ENCODE measurements around the gene RTCA.

The RTCA gene

DNA sequence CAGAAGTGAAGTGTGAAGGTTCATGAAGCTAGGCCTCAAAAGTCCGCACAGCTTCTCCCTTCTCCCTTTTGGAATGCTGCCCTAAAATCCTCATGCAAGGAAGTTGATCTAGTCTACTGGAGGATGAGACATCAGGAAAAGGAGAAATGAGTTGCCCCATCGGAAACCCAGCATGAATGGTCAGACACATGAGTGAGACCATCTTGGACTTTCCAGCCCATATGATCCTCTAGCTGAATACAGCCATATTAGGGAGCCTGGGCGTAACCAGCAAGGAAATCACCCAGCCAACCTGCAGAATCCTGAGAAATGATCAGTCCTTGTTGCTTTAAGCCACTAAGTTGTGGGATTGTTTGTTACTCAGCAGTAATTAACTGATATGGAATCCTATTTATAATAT, 28.9 kb upstream of the RTCA start:
- Histone ChIP-seq H3K4me1 (no peaks in the 10 kb centered on the region), H3K36me3 (peaks cover 19% of the 10 kb centered on the region), H3K27me3 (no peaks in the 10 kb centered on the region), H3K4me3 (ENCODE audit: low read depth, low read length) (no peak overlapping the region), H3K9me3 (no peaks in the 10 kb centered on the region)
- TF ChIP-seq, protein P1, sequence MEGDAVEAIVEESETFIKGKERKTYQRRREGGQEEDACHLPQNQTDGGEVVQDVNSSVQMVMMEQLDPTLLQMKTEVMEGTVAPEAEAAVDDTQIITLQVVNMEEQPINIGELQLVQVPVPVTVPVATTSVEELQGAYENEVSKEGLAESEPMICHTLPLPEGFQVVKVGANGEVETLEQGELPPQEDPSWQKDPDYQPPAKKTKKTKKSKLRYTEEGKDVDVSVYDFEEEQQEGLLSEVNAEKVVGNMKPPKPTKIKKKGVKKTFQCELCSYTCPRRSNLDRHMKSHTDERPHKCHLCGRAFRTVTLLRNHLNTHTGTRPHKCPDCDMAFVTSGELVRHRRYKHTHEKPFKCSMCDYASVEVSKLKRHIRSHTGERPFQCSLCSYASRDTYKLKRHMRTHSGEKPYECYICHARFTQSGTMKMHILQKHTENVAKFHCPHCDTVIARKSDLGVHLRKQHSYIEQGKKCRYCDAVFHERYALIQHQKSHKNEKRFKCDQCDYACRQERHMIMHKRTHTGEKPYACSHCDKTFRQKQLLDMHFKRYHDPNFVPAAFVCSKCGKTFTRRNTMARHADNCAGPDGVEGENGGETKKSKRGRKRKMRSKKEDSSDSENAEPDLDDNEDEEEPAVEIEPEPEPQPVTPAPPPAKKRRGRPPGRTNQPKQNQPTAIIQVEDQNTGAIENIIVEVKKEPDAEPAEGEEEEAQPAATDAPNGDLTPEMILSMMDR (IDR thresholded peaks at IDR 0.05; ENCODE audit: low read depth, low read length): no peak
- DNase-seq: no peak

DNA sequence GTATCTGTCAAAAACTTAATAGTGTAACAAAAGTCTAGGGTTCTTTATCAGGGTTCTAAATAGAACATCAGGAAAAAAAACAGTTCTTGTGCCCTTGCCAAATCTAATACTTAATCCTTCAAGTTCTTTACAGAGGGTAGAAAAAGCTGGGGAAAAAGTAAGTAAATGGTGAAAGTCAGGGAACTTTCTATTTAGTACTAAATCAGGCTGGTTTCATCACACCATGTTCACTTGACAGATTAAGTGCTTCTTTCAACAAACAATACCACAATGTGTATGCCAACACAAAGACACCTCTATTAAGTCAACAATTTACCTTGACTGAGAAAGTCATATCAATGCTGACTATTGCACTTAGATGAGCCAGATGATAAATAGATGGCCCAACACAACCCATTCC, 26.1 kb upstream of the RTCA start:
- H3K4me3 ChIP-seq (ENCODE audit: low read depth, low read length): no peak overlapping the region
- TF ChIP-seq, protein P1 (IDR thresholded peaks at IDR 0.05; ENCODE audit: low read depth, low read length): no peak
- DNase-seq: no peak
- no peaks in the 10 kb centered on the region for H3K9me3 ChIP-seq
- H3K4me1 ChIP-seq: no peaks in the 10 kb centered on the region
- H3K36me3 ChIP-seq: peaks cover 11% of the 10 kb centered on the region
- H3K27me3 ChIP-seq: no peaks in the 10 kb centered on the region

DNA sequence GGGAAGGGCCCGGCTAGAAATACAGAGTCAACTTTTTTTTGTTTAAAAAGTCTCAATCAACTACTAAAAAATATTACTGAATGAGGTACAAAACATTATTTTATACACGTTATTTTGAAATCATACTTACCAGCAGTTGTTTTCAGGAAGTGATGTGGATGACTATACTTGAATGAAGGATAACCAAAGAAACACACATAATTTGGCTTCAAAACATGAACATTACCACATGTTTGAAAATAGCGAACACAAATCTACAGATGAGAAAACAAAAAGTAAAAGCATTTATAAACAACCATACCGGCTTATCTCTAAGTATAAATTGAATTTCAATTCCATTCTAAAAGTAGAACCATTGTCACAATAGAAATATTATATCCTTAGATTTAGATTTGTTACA, 25.4 kb upstream of the RTCA start:
- Histone ChIP-seq H3K4me3 (ENCODE audit: low read depth, low read length) (no peak overlapping the region), H3K4me1 (no peaks in the 10 kb centered on the region), H3K36me3 (peaks cover 11% of the 10 kb centered on the region), H3K9me3 (no peaks in the 10 kb centered on the region), H3K27me3 (no peaks in the 10 kb centered on the region)
- TF ChIP-seq, protein P1 (IDR thresholded peaks at IDR 0.05; ENCODE audit: low read depth, low read length): no peak
- DNase-seq: no peak

DNA sequence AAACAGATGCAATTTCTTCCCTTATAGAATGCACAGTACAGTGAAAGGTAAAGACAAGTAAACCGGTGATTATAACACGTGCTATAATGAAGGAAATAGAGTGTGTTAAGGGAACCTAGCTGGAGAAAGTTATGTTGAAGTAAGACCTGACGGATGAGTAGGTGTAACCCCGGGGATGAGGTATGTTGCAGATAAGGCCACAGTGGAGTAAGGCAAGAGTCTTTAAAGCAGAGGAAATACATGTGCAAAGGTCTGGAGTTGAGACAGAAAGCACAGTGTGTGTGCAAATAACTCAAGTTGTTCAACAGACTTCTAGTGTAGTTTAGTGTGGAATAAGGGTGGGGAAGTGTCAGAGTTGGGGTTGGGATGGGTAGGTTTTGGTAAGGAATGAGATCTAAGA, 19.3 kb upstream of the RTCA start:
- TF ChIP-seq, protein P1 (IDR thresholded peaks at IDR 0.05; ENCODE audit: low read depth, low read length): no peak
- Histone ChIP-seq H3K27me3 (no peaks in the 10 kb centered on the region), H3K9me3 (no peaks in the 10 kb centered on the region)

DNA sequence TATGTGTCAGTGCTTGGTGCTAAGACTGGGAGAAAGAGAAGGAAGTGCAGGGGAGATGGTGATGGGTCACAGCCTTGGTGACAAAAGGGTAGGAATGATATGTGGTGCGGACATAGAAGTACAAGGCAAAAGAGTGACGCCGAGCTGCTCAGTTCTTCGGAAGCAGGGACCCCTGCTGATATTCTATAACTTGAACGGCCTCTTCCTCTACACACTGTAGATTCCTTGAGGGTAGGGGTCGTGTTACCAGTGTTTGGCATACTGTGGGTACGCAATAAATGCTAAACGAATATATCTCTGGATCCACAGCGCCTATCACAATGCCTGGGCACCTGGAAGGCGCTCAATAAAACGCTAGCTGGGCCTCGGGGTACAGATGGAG, 16.9 kb upstream of the RTCA start:
- H3K9me3 ChIP-seq: no peaks in the 10 kb centered on the region

More for the DNA sequence above, 19.3 kb upstream of the RTCA start:
- no peaks in the 10 kb centered on the region for H3K36me3 ChIP-seq
- H3K4me1 ChIP-seq: no peaks in the 10 kb centered on the region
- DNase-seq: no peak
- no peak overlapping the region for H3K4me3 ChIP-seq (ENCODE audit: low read depth, low read length)

DNA sequence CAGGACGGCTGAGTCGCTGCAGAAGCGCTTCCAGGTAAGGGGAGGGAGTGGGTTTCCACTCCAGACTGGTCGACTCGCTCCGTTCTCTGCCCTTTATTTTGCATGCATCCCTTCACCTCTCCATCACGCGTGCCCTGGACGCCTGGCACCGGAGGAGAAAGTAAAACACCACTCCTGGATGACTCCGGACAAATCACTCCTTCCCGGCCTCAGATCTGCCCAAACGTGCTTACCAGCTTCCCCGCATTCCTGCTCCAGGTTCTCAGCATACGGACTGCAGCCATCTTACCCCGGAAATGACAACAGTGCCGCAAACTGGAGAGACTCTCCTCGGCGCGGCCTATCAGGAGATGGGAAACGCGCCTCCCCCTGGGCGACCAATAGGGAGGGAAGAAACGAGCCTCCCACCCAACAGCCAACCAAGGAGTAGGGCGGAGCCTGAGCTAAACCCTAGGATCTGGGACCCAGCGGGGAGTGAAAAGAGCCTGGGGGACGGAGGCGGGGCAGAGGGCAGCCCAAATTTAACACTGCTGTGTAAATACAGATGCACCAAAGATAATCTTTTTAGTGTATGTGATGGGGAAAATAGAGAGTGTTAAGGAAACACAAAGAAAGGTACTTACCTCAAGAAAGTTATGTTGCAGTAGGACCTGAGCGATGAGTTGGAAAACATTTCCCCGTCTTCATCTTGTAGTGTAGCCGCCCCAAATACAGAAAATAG, 16.3 kb upstream of the RTCA start, which contains the start of gene DBT:
TSS of gene DBT (minus strand) at position 298 of the 721 bp plus-strand sequence. CDS start at position 284, 14 bp downstream.
- Histone ChIP-seq H3K9me3 (no peaks in the 10 kb centered on the region), H3K27me3 (no peaks in the 10 kb centered on the region)
- TF ChIP-seq, protein P1 (IDR thresholded peaks at IDR 0.05; ENCODE audit: low read depth, low read length): no peak

More for the DNA sequence above, 16.9 kb upstream of the RTCA start:
- TF ChIP-seq, protein P1 (IDR thresholded peaks at IDR 0.05; ENCODE audit: low read depth, low read length): no peak
- no peaks in the 10 kb centered on the region for H3K27me3 ChIP-seq
- H3K36me3 ChIP-seq: no peaks in the 10 kb centered on the region
- no peaks in the 10 kb centered on the region for H3K4me1 ChIP-seq
- no peak for DNase-seq
- H3K4me3 ChIP-seq (ENCODE audit: low read depth, low read length): peak overlapping the region; percentile 99

More for the DNA sequence above, 16.3 kb upstream of the RTCA start, which contains the start of gene DBT:
- DNase-seq: peak; percentile 96
- H3K4me1 ChIP-seq: no peaks in the 10 kb centered on the region
- no peaks in the 10 kb centered on the region for H3K36me3 ChIP-seq
- peak within 1 kb of the TSS; percentile 99 for H3K4me3 ChIP-seq (ENCODE audit: low read depth, low read length)

Data from BE2C (cell line).